H1 (cell line): ENCODE data around the gene USHBP1. TPM values are rescaled to one million over a fixed set of nuclear protein-coding genes. Genes with fewer than 3 reads are reported as not detected.

ENCODE experiments used
- CTCF ChIA-PET: fragments of 300-600 bp; sonication (Branson Sonifier 250); formaldehyde crosslinking; loops from one replicate; lab custom pipeline; 2021; ENCODE audit not compliant: partially characterized antibody; lab: Charles Lee
- POLR2A ChIA-PET: fragments of 300-600 bp; sonication (Branson Sonifier 250); formaldehyde crosslinking; loops from one replicate; lab custom pipeline; 2021; ENCODE audit warnings: inconsistent platforms; ENCODE audit not compliant: partially characterized antibody; lab: Charles Lee
- DNase-seq, 2 experiments: peaks; one replicate each; pipeline versions ENCODE4 v3.0.0 to v3.0.0-alpha.2; 2010 to 2022; ENCODE audit warnings: low spot score in 2 of 2, low read depth in 1 of 2, mixed read lengths in 1 of 2
- FAIRE-seq: peaks from 2 replicates; lab custom pipeline; 2011; peaks lifted over from hg19 to GRCh38; lab: Jason Lieb, UNC
- H2AFZ ChIP-seq: 2 replicates; pipeline ENCODE4 v1.8.1; 2012; ENCODE audit warnings: low read length, inconsistent platforms
- H2AK5ac ChIP-seq: 2 replicates; pipeline ENCODE4 v1.6.1; 2013; ENCODE audit warnings: low read depth, low read length
- H2BK120ac ChIP-seq: replicated peaks from 2 replicates; pipeline ENCODE3; 2013; ENCODE audit warnings: low read depth, low read length, inconsistent platforms
- H2BK12ac ChIP-seq: 2 replicates; pipeline ENCODE4 v1.6.1; 2013; ENCODE audit warnings: low read depth, low read length
- H2BK15ac ChIP-seq: 2 replicates; pipeline ENCODE4 v1.6.1; 2013; ENCODE audit warnings: low read length
- H2BK20ac ChIP-seq: 2 replicates; pipeline ENCODE4 v1.6.1; 2013; ENCODE audit warnings: low read length
- H2BK5ac ChIP-seq: 2 replicates; pipeline ENCODE4 v1.6.1; 2013; ENCODE audit warnings: low read depth, low read length
- H3K14ac ChIP-seq: 2 replicates; pipeline ENCODE4 v1.6.1; 2013; ENCODE audit warnings: inconsistent platforms; ENCODE audit not compliant: insufficient read length
- H3K18ac ChIP-seq: 2 replicates; pipeline ENCODE4 v1.6.1; 2013; ENCODE audit warnings: low read length; ENCODE audit errors: extremely low read depth
- H3K23ac ChIP-seq: 2 replicates; pipeline ENCODE4 v1.6.1; 2013; ENCODE audit warnings: inconsistent platforms; ENCODE audit not compliant: insufficient read length
- H3K23me2 ChIP-seq: 2 replicates; pipeline ENCODE4 v1.6.1; 2013; ENCODE audit warnings: low read depth, low read length
- H3K27ac ChIP-seq: 2 replicates; pipeline ENCODE4 v1.6.1; 2011; ENCODE audit warnings: low read depth, low read length, inconsistent platforms
- H3K27me3 ChIP-seq, 4 experiments: replicated peaks in 1 of 4; 1 replicate in 1 of 4; 2 replicates in 3 of 4; pipeline versions ENCODE4 v1.6.1 to v1.8.1; 2011 to 2013; ENCODE audit warnings: low read length in 3 of 4, mild to moderate bottlenecking in 3 of 4, inconsistent platforms in 2 of 4, mixed read lengths in 2 of 4, moderate library complexity in 1 of 4; ENCODE audit not compliant: control insufficient read depth in 3 of 4, insufficient read depth in 3 of 4; ENCODE audit errors: extremely low read depth in 1 of 4
- H3K36me3 ChIP-seq, 4 experiments: 2 replicates each; pipeline versions ENCODE4 v1.6.1 to v1.8.1; 2011 to 2013; ENCODE audit warnings: mild to moderate bottlenecking in 4 of 4, low read length in 3 of 4, moderate library complexity in 2 of 4, control low read depth in 1 of 4, inconsistent platforms in 1 of 4; ENCODE audit not compliant: insufficient read depth in 4 of 4, control insufficient read depth in 2 of 4
- H3K4ac ChIP-seq: replicated peaks from 2 replicates; pipeline ENCODE3; 2013; ENCODE audit warnings: low read length, low read depth, mixed read lengths, inconsistent platforms; ENCODE audit not compliant: insufficient read length
- H3K4me1 ChIP-seq, 4 experiments: replicated peaks in 1 of 4; 1 replicate in 1 of 4; 2 replicates in 3 of 4; pipeline versions ENCODE4 v1.6.1 to v1.8.1; 2011 to 2013; ENCODE audit warnings: low read length in 3 of 4, inconsistent platforms in 2 of 4, mixed read lengths in 1 of 4; ENCODE audit not compliant: insufficient read depth in 4 of 4, control insufficient read depth in 3 of 4
- H3K4me2 ChIP-seq, 2 experiments: 2 replicates each; pipeline versions ENCODE4 v1.6.1 to v1.8.1; 2011 to 2013; ENCODE audit warnings: low read depth in 2 of 2, low read length in 2 of 2, control low read depth in 1 of 2, inconsistent platforms in 1 of 2, mild to moderate bottlenecking in 1 of 2; ENCODE audit not compliant: insufficient read depth in 1 of 2
- H3K4me3 ChIP-seq, 4 experiments: fragments of 200-600, 300-600 bp in 1 of 4; sonication (generic), shearing (Covaris generic), sonication (Bioruptor Twin) in 1 of 4; 2 replicates each; pipeline versions ENCODE4 v1.5.1 to v1.8.1; 2011 to 2016; ENCODE audit warnings: low read length in 4 of 4, low read depth in 3 of 4, control low read depth in 2 of 4, inconsistent platforms in 2 of 4, mild to moderate bottlenecking in 2 of 4, mixed read lengths in 1 of 4, moderate library complexity in 1 of 4; ENCODE audit not compliant: insufficient read depth in 2 of 4; ENCODE audit errors: extremely low read depth in 1 of 4
- H3K56ac ChIP-seq: replicated peaks from 2 replicates; pipeline ENCODE3; 2013; ENCODE audit warnings: low read depth, mild to moderate bottlenecking, mixed read lengths, low read length, inconsistent platforms; ENCODE audit not compliant: insufficient read length
- H3K79me1 ChIP-seq: 2 replicates; pipeline ENCODE4 v1.6.1; 2013; ENCODE audit warnings: low read depth, low read length, control low read depth
- H3K79me2 ChIP-seq, 2 experiments: 2 replicates each; pipeline versions ENCODE4 v1.6.1 to v1.8.1; 2012 to 2013; ENCODE audit warnings: low read length in 2 of 2, mild to moderate bottlenecking in 2 of 2, inconsistent platforms in 1 of 2; ENCODE audit not compliant: insufficient read depth in 2 of 2, control insufficient read depth in 1 of 2
- H3K9ac ChIP-seq, 4 experiments: replicated peaks in 1 of 4; 1 replicate in 1 of 4; 2 replicates in 3 of 4; pipeline versions ENCODE4 v1.6.1 to v1.8.1; 2011 to 2013; ENCODE audit warnings: low read depth in 3 of 4, low read length in 3 of 4, control low read depth in 2 of 4, mild to moderate bottlenecking in 2 of 4, moderate library complexity in 2 of 4, inconsistent platforms in 1 of 4; ENCODE audit errors: extremely low read depth in 1 of 4
- H3K9me3 ChIP-seq, 2 experiments: 2 replicates each; pipeline versions ENCODE4 v1.6.1 to v1.8.1; 2012 to 2013; ENCODE audit warnings: mild to moderate bottlenecking in 2 of 2, moderate library complexity in 2 of 2, control low read depth in 1 of 2, inconsistent platforms in 1 of 2, low read depth in 1 of 2, low read length in 1 of 2, mixed read lengths in 1 of 2; ENCODE audit not compliant: insufficient read depth in 2 of 2
- H4K20me1 ChIP-seq, 2 experiments: replicated peaks in 1 of 2; 2 replicates each; pipeline versions ENCODE3 to v1.8.1; 2011 to 2013; ENCODE audit warnings: inconsistent platforms in 2 of 2, low read length in 2 of 2, mild to moderate bottlenecking in 1 of 2; ENCODE audit not compliant: insufficient read depth in 2 of 2, control insufficient read depth in 1 of 2
- H4K5ac ChIP-seq: 2 replicates; pipeline ENCODE4 v1.6.1; 2013; ENCODE audit warnings: low read length, low read depth, mixed read lengths, inconsistent platforms; ENCODE audit not compliant: insufficient read length
- H4K8ac ChIP-seq: 2 replicates; pipeline ENCODE4 v1.8.0; 2013; ENCODE audit warnings: mild to moderate bottlenecking, moderate library complexity, low read length, inconsistent platforms; ENCODE audit not compliant: insufficient read depth; ENCODE audit errors: extremely low read depth
- H4K91ac ChIP-seq: replicated peaks from 2 replicates; pipeline ENCODE3; 2013; ENCODE audit warnings: low read length, mixed read lengths, inconsistent platforms; ENCODE audit not compliant: insufficient read length
- EP300 ChIP-seq, 2 experiments: IDR thresholded peaks; 1 replicate in 1 of 2; 2 replicates in 1 of 2; pipeline ENCODE4 v1.6.1; 2011 to 2012; ENCODE audit warnings: low read depth in 2 of 2, low read length in 2 of 2, mild to moderate bottlenecking in 2 of 2, borderline replicate concordance in 1 of 2, inconsistent platforms in 1 of 2, moderate library complexity in 1 of 2
- HDAC2 ChIP-seq, 2 experiments: fragments of 300-600 bp in 1 of 2; sonication (generic) in 1 of 2; IDR thresholded peaks; 2 replicates each; pipeline ENCODE4 v1.6.1; 2011 to 2012; ENCODE audit warnings: low read depth in 2 of 2, low read length in 2 of 2, mild to moderate bottlenecking in 2 of 2, moderate library complexity in 2 of 2, borderline replicate concordance in 1 of 2, inconsistent platforms in 1 of 2
- POLR2A ChIP-seq, 2 experiments: IDR thresholded peaks; 1 replicate in 1 of 2; 2 replicates in 1 of 2; pipeline ENCODE4 v1.6.1; 2011; ENCODE audit warnings: low read depth in 2 of 2, low read length in 2 of 2, mild to moderate bottlenecking in 2 of 2; ENCODE audit errors: control extremely low read depth in 1 of 2
- RAD21 ChIP-seq, 2 experiments: IDR thresholded peaks in 1 of 2; conservative IDR thresholded peaks in 1 of 2; 2 replicates each; pipeline ENCODE4 v1.6.1; 2011; ENCODE audit warnings: low read depth in 2 of 2, low read length in 2 of 2, improper control_type of control experiment in 1 of 2, inconsistent platforms in 1 of 2, mild to moderate bottlenecking in 1 of 2, moderate library complexity in 1 of 2
- TAF1 ChIP-seq: IDR thresholded peaks from 2 replicates; pipeline ENCODE4 v1.6.1; 2011; ENCODE audit warnings: mild to moderate bottlenecking, low read depth, low read length
- USF2 ChIP-seq: IDR thresholded peaks from 2 replicates; pipeline ENCODE4 v1.6.1; 2011; ENCODE audit warnings: low read length, improper control_type of control experiment
- WGBS, 2 experiments: shearing (Covaris generic) in 1 of 2; methylation state at CpG; one replicate each; pipeline versions ENCODE4 v1.1.6 to v1.1.7; 2013 to 2015; ENCODE audit warnings: low lambda C conversion rate in 2 of 2, mixed read lengths in 2 of 2, inconsistent platforms in 1 of 2, low coverage in 1 of 2, missing lambda C conversion rate in 1 of 2; ENCODE audit not compliant: insufficient replicate concordance in 2 of 2, insufficient coverage in 1 of 2, insufficient read length in 1 of 2; ENCODE audit errors: extremely low coverage in 1 of 2, missing lambda C conversion rate in 1 of 2; 5-methylcytosine and 5-hydroxymethylcytosine counted together
- long read RNA-seq, 2 experiments: library from RNA in 1 of 2; library from capped mRNA in 1 of 2; stranded (forward); transcript quantifications; one replicate each; pipeline ENCODE4 v2.0.0, GENCODE V29; 2021; ENCODE audit warnings: inconsistent platforms in 1 of 2
- polyA minus RNA-seq, 3 experiments: library from RNA; depleted of rRNA, polyadenylated mRNA; stranded (reverse); fragments of >200 nt; gene quantifications; 1 replicate in 2 of 3; 2 replicates in 1 of 3; pipeline ENCODE4 v1.2.3, GENCODE V29; 2011
- polyA plus RNA-seq, 7 experiments: library from polyadenylated mRNA; depleted of rRNA in 3 of 7; stranded (reverse) in 5 of 7; unstranded in 2 of 7; fragments of >200 nt in 5 of 7; fragments of 200-250 nt in 2 of 7; gene quantifications; 1 replicate in 5 of 7; 2 replicates in 1 of 7; 4 replicates in 1 of 7; pipeline versions ENCODE4 v1.2.1 to v1.2.3, GENCODE V29; 2011 to 2013; ENCODE audit warnings: missing spikeins in 2 of 7, mixed read lengths in 2 of 7
- total RNA-seq: library from RNA; stranded (reverse); fragmentation: NEBNext Ultra II Directional; extraction: Animal tissue kit (Norgen Biotek cat#: 25700); gene quantifications from 2 replicates; pipeline ENCODE4 v1.2.1, GENCODE V29; 2021
- TF ChIP-seq, protein P1 (sequence below): IDR thresholded peaks from 2 replicates; pipeline ENCODE4 v1.6.1; 2012; ENCODE audit warnings: inconsistent platforms

USHBP1 gene
- total RNA-seq (6.5 and 7.5 TPM in 2 replicates), polyA plus RNA-seq (2011; rRNA removed) (5.0 and 5.7 TPM in 2 replicates), polyA minus RNA-seq (2011; rRNA and poly(A)+ RNA removed) (3.2 and 4.3 TPM in 2 replicates)
- polyA plus RNA-seq (2011; cell fraction: cytosol; rRNA removed), result 7.1 TPM
- polyA plus RNA-seq (2011; cell fraction: nucleus; rRNA removed), result 20.9 TPM
- polyA plus RNA-seq (2012, experiment 1 of 2), result 3.0 to 7.7 TPM (median 6.3 TPM) in 4 replicates
- polyA plus RNA-seq (2012, experiment 2 of 2), result 4.8 TPM
- 4.7 TPM for polyA plus RNA-seq (2013, experiment 1 of 2)
- polyA plus RNA-seq (2013, experiment 2 of 2), result 3.2 TPM
- polyA minus RNA-seq (2011; cell fraction: cytosol; rRNA and poly(A)+ RNA removed), result 2.9 TPM
- 6.2 TPM for polyA minus RNA-seq (2011; cell fraction: nucleus; rRNA and poly(A)+ RNA removed)
- long read RNA-seq, experiment 1, partial matches to known transcripts, result 0 of 1 reads
- long read RNA-seq, experiment 1, other reads (novel, unspliced or antisense), result 1 of 1 reads
- long read RNA-seq, experiment 2, partial matches to known transcripts, result 1 of 3 reads
- long read RNA-seq, experiment 2, other reads (novel, unspliced or antisense), result 1 of 3 reads

DNA sequence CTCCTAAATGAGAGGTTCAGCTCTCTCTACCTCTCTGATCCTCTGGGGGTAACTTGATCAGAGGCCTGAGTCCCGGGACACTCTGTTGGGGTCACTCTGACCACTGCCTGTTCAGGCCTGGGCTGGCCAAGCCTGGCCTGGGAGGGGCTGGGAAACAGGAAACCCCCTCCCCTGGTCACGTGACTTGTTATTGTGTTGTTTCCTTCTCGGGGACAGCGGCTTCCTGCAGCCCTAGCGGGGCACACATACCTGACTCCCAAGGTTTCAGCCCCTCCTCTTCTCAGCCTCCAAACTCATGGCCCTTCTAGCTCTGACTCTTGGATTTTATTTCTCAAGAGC is at the start of gene USHBP1:
Gene USHBP1 (minus strand): TSS at position 105 of the 339 bp plus-strand sequence. CDS start 446 bp downstream, outside the sequence.
- Histone ChIP-seq H3K14ac (no peak within 1 kb of the TSS), H3K4ac (peak within 1 kb of the TSS; percentile 28), H3K79me1 (no peaks in the 10 kb centered on the region; the same call in 1 of the 2 replicates), H3K4me2 (peak within 1 kb of the TSS; percentile 11 to 52; a peak in 2 of 4 replicates), H3K79me2 (peaks cover 3 to 12% of the 10 kb centered on the region in 2 experiments; a peak in 3 of 4 replicates), H3K23me2 (no peaks in the 10 kb centered on the region), H2BK5ac (peak within 1 kb of the TSS; percentile 86), H3K4me1 (peaks cover 0 to 8% (median 2%) of the 10 kb centered on the region in 4 experiments; a peak in 5 of 7 replicates), H3K36me3 (peaks cover 0 to 3% (median 0%) of the 10 kb centered on the region in 4 experiments; a peak in 2 of 8 replicates), H2BK120ac (peak within 1 kb of the TSS; percentile 28), H4K5ac (peak within 1 kb of the TSS; percentile 55), H3K56ac (no peak within 1 kb of the TSS), H2BK15ac (peak within 1 kb of the TSS; percentile 74), H3K27ac (peak within 1 kb of the TSS; percentile 62), H3K9me3 (peaks cover 4 to 8% of the 10 kb centered on the region in 2 experiments; a peak in 3 of 4 replicates), H2BK12ac (peak within 1 kb of the TSS; percentile 96), H2BK20ac (peak within 1 kb of the TSS; percentile 64; the same call in 1 of the 2 replicates), H3K27me3 (no peaks in the 10 kb centered on the region), H3K18ac (peak within 1 kb of the TSS; percentile 84; the same call in 1 of the 2 replicates), H3K4me3 (0 out of 8 replicates have a peak within 1 kb of the TSS, but pooled peaks of 1 of the 4 experiments have one; percentile 10), H4K20me1 (no peaks in the 10 kb centered on the region), H2AFZ (no peak within 1 kb of the TSS), H3K9ac (peak within 1 kb of the TSS in 1 of 4 experiments; percentile 1; a peak in 3 of 7 replicates), H2AK5ac (peak within 1 kb of the TSS; percentile 17; the same call in 1 of the 2 replicates), H3K23ac (no peak within 1 kb of the TSS), H4K8ac (peak within 1 kb of the TSS; percentile 96), H4K91ac (peak within 1 kb of the TSS; percentile 98)
- DNase-seq, result peak in 1 of 2 experiments; percentile 75
- WGBS, 2 experiments, result 40% methylated on average over 5 of the region's 5 CpGs; no CpG with 5 or more reads in 1 of the 2 experiments
- no peak for FAIRE-seq
- POLR2A ChIA-PET, result interaction anchor here (0.7 to 12.8 kb wide), 14 partner anchors 8 to 49 kb away, joined by 3 to 113 read pairs (median 4); partner anchors contain the start of genes ANKLE1, OCEL1 and USE1
- CTCF ChIA-PET, result interaction anchor here (0.6 to 3.3 kb wide), 10 partner anchors 9 to 175 kb away, joined by 3 to 28 read pairs (median 4); partner anchors contain the start of gene ANKLE1
- TF ChIP-seq EP300 (IDR thresholded peaks at IDR 0.05; ENCODE audit: borderline replicate concordance in 1 of 2, low read depth in 2 of 2, low read length in 2 of 2), result 0 out of 3 replicates have a peak, but pooled peaks of 1 of the 2 experiments have one; percentile 14
- TF ChIP-seq HDAC2 (IDR thresholded peaks at IDR 0.05; ENCODE audit: borderline replicate concordance in 1 of 2, low read depth in 2 of 2, low read length in 2 of 2), result no peak
- TF ChIP-seq, protein P1, sequence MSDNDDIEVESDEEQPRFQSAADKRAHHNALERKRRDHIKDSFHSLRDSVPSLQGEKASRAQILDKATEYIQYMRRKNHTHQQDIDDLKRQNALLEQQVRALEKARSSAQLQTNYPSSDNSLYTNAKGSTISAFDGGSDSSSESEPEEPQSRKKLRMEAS, result 0 out of 2 replicates have a peak, but pooled peaks have one; percentile 15
- no peak for TF ChIP-seq RAD21 (IDR thresholded peaks at IDR 0.05 in 1 of 2, conservative IDR thresholded peaks at IDR 0.05 in 1 of 2; ENCODE audit: low read depth in 2 of 2, low read length in 2 of 2)
- peak; percentile 71 for TF ChIP-seq TAF1
- peak; percentile 91 for TF ChIP-seq USF2
- TF ChIP-seq POLR2A (IDR thresholded peaks at IDR 0.05; ENCODE audit: control extremely low read depth in 1 of 2, low read depth in 2 of 2, low read length in 2 of 2), result 0 out of 3 replicates have a peak, but pooled peaks of 1 of the 2 experiments have one; percentile 44
